Activated naive CD8-positive, alpha-beta T cell treated with anti-CD3 and anti-CD28 coated beads for 36 hours (primary cell): ENCODE results near the gene ZSCAN16. TPM values are rescaled to one million over a fixed set of nuclear protein-coding genes. Genes with fewer than 3 reads are reported as not detected.
A peak's percentile ranks its signal among the peaks of the same experiment; 100 is the strongest.
"Not testable (repeated sequence)": the region's sequence is repeated elsewhere in the genome, so short reads cannot be mapped to it uniquely, and the experiment has no call there.

Experiments used
- DNase-seq: peaks from one replicate; pipeline ENCODE4 v3.0.0; 2021
- H3K27ac Mint-ChIP-seq: one replicate; pipeline ENCODE4 v1.8.0; 2022; ENCODE audit warnings: mild to moderate bottlenecking, moderate library complexity, mixed read lengths
- H3K27me3 Mint-ChIP-seq: one replicate; pipeline ENCODE4 v1.8.0; 2022; ENCODE audit warnings: mild to moderate bottlenecking, mixed read lengths
- H3K36me3 Mint-ChIP-seq: one replicate; pipeline ENCODE4 v1.8.0; 2021; ENCODE audit warnings: mild to moderate bottlenecking, mixed read lengths
- H3K4me1 Mint-ChIP-seq: one replicate; pipeline ENCODE4 v1.8.0; 2021; ENCODE audit warnings: mixed read lengths
- H3K4me3 Mint-ChIP-seq: one replicate; pipeline ENCODE4 v1.8.0; 2022; ENCODE audit warnings: mild to moderate bottlenecking, moderate library complexity, mixed read lengths
- H3K9me3 Mint-ChIP-seq: one replicate; pipeline ENCODE4 v1.8.0; 2022; ENCODE audit warnings: mixed read lengths
- total RNA-seq, 2 experiments: library from RNA; stranded (reverse); gene quantifications; one replicate each; pipeline ENCODE4 v1.2.3, GENCODE V29; 2021

The ZSCAN16 gene
- total RNA-seq: 1 to 10 TPM; 2.9 to 3.3 TPM

- H3K36me3 Mint-ChIP-seq: peaks cover 30% of the 10 kb centered on the region
- peaks cover 47% of the 10 kb centered on the region for H3K4me1 Mint-ChIP-seq
- peak within 1 kb of the TSS; percentile 92 for H3K27ac Mint-ChIP-seq
- peak within 1 kb of the TSS; percentile 94 for H3K4me3 Mint-ChIP-seq
- DNase-seq: peak; percentile 80
- no peaks in the 10 kb centered on the region for H3K27me3 Mint-ChIP-seq
- no peaks in the 10 kb centered on the region for H3K9me3 Mint-ChIP-seq
Observed at GRCh38 chr6:28124350-28124970, at the start of gene ZSCAN16. TSS of gene ZSCAN16 (plus strand) at chr6:28124609. CDS start at chr6:28125444, 835 bp downstream.

- Mint-ChIP-seq H3K4me3 (no peak overlapping the region), H3K9me3 (peaks cover 2% of the 10 kb centered on the region), H3K27ac (no peak overlapping the region), H3K27me3 (no peaks in the 10 kb centered on the region), H3K36me3 (peaks cover 4% of the 10 kb centered on the region), H3K4me1 (peaks cover 11% of the 10 kb centered on the region)
- DNase-seq: no peak
Observed at GRCh38 chr6:28078050-28078449, 46.4 kb upstream of the ZSCAN16 start.

- H3K36me3 Mint-ChIP-seq: peaks cover 8% of the 10 kb centered on the region
- no peaks in the 10 kb centered on the region for H3K27me3 Mint-ChIP-seq
- no peak overlapping the region for H3K4me3 Mint-ChIP-seq
Observed at GRCh38 chr6:28078836-28079235, 45.6 kb upstream of the ZSCAN16 start.

GRCh38 chr6:28080381-28080630, 44.1 kb upstream of the ZSCAN16 start, which contains the start of gene ZNF165:
TSS of gene ZNF165 (plus strand) at chr6:28080568. CDS start at chr6:28085481, 4,913 bp downstream.
- H3K4me3 Mint-ChIP-seq: peak within 1 kb of the TSS; percentile 87

More at GRCh38 chr6:28078836-28079235, 45.6 kb upstream of the ZSCAN16 start:
- Mint-ChIP-seq H3K4me1 (peaks cover 11% of the 10 kb centered on the region), H3K27ac (peak overlapping the region; percentile 6), H3K9me3 (peaks cover 2% of the 10 kb centered on the region)
- DNase-seq: no peak

GRCh38 chr6:28080631-28081485, 43.6 kb upstream of the ZSCAN16 start:
- Mint-ChIP-seq H3K27ac (peak overlapping the region; percentile 97), H3K9me3 (peaks cover 2% of the 10 kb centered on the region), H3K27me3 (no peaks in the 10 kb centered on the region), H3K4me1 (peaks cover 11% of the 10 kb centered on the region), H3K36me3 (peaks cover 20% of the 10 kb centered on the region), H3K4me3 (peak overlapping the region; percentile 87)
- DNase-seq: peak; percentile 87

More at GRCh38 chr6:28080381-28080630, 44.1 kb upstream of the ZSCAN16 start, which contains the start of gene ZNF165:
- not testable (repeated sequence) for DNase-seq, H3K27me3 Mint-ChIP-seq, H3K9me3 Mint-ChIP-seq
- peaks cover 15% of the 10 kb centered on the region for H3K36me3 Mint-ChIP-seq
- H3K4me1 Mint-ChIP-seq: peaks cover 11% of the 10 kb centered on the region
- peak within 1 kb of the TSS; percentile 97 for H3K27ac Mint-ChIP-seq

- H3K27me3 Mint-ChIP-seq: no peaks in the 10 kb centered on the region
- H3K4me1 Mint-ChIP-seq: peaks cover 11% of the 10 kb centered on the region
- peaks cover 2% of the 10 kb centered on the region for H3K9me3 Mint-ChIP-seq
- H3K4me3 Mint-ChIP-seq: peak overlapping the region; percentile 87
- peaks cover 26% of the 10 kb centered on the region for H3K36me3 Mint-ChIP-seq
- peak; percentile 18 for DNase-seq
- H3K27ac Mint-ChIP-seq: peak overlapping the region; percentile 97
Observed at GRCh38 chr6:28081486-28081751, 43.0 kb upstream of the ZSCAN16 start.

- H3K27me3 Mint-ChIP-seq: no peaks in the 10 kb centered on the region
- H3K9me3 Mint-ChIP-seq: peaks cover 7% of the 10 kb centered on the region
- no peak overlapping the region for H3K27ac Mint-ChIP-seq
- DNase-seq: no peak
- peaks cover 11% of the 10 kb centered on the region for H3K4me1 Mint-ChIP-seq
- peaks cover 38% of the 10 kb centered on the region for H3K36me3 Mint-ChIP-seq
- H3K4me3 Mint-ChIP-seq: no peak overlapping the region
Observed at GRCh38 chr6:28082939-28083338, 41.5 kb upstream of the ZSCAN16 start.

- Mint-ChIP-seq H3K4me3 (no peak overlapping the region), H3K36me3 (peaks cover 62% of the 10 kb centered on the region), H3K27me3 (no peaks in the 10 kb centered on the region), H3K27ac (no peak overlapping the region), H3K9me3 (peaks cover 31% of the 10 kb centered on the region), H3K4me1 (no peaks in the 10 kb centered on the region)
- DNase-seq: no peak
Observed at GRCh38 chr6:28089054-28089453, 35.4 kb upstream of the ZSCAN16 start.

GRCh38 chr6:28090917-28091586, 33.4 kb upstream of the ZSCAN16 start:
- H3K27ac Mint-ChIP-seq: no peak overlapping the region
- peaks cover 31% of the 10 kb centered on the region for H3K9me3 Mint-ChIP-seq
- H3K27me3 Mint-ChIP-seq: no peaks in the 10 kb centered on the region
- H3K36me3 Mint-ChIP-seq: peaks cover 49% of the 10 kb centered on the region
- no peak for DNase-seq
- H3K4me3 Mint-ChIP-seq: no peak overlapping the region
- no peaks in the 10 kb centered on the region for H3K4me1 Mint-ChIP-seq

GRCh38 chr6:28102222-28102621, 22.2 kb upstream of the ZSCAN16 start:
- not testable (repeated sequence) for DNase-seq, H3K4me3 Mint-ChIP-seq, H3K27me3 Mint-ChIP-seq, H3K9me3 Mint-ChIP-seq, H3K36me3 Mint-ChIP-seq, H3K4me1 Mint-ChIP-seq, H3K27ac Mint-ChIP-seq

- not testable (repeated sequence) for H3K36me3 Mint-ChIP-seq, H3K27ac Mint-ChIP-seq, DNase-seq, H3K4me3 Mint-ChIP-seq, H3K9me3 Mint-ChIP-seq, H3K4me1 Mint-ChIP-seq, H3K27me3 Mint-ChIP-seq
Observed at GRCh38 chr6:28102699-28103098, 21.7 kb upstream of the ZSCAN16 start.

- Mint-ChIP-seq H3K27ac (peak overlapping the region; percentile 87), H3K4me3 (peak overlapping the region; percentile 89), H3K27me3 (peaks cover 3% of the 10 kb centered on the region), H3K9me3 (peaks cover 3% of the 10 kb centered on the region), H3K4me1 (peaks cover 8% of the 10 kb centered on the region), H3K36me3 (peaks cover 1% of the 10 kb centered on the region)
- peak; percentile 87 for DNase-seq
Observed at GRCh38 chr6:28104392-28105244, 19.8 kb upstream of the ZSCAN16 start.

- DNase-seq: no peak
- peak overlapping the region; percentile 89 for H3K4me3 Mint-ChIP-seq
- H3K4me1 Mint-ChIP-seq: peaks cover 8% of the 10 kb centered on the region
- H3K27ac Mint-ChIP-seq: peak overlapping the region; percentile 87
- H3K9me3 Mint-ChIP-seq: peaks cover 3% of the 10 kb centered on the region
- peaks cover 1% of the 10 kb centered on the region for H3K36me3 Mint-ChIP-seq
- H3K27me3 Mint-ChIP-seq: peaks cover 3% of the 10 kb centered on the region
Observed at GRCh38 chr6:28105245-28105639, 19.2 kb upstream of the ZSCAN16 start.

GRCh38 chr6:28107506-28107905, 16.9 kb upstream of the ZSCAN16 start:
- Mint-ChIP-seq H3K27ac (no peak overlapping the region), H3K9me3 (peaks cover 3% of the 10 kb centered on the region), H3K4me3 (no peak overlapping the region), H3K36me3 (peaks cover 1% of the 10 kb centered on the region), H3K27me3 (no peaks in the 10 kb centered on the region), H3K4me1 (peaks cover 8% of the 10 kb centered on the region)
- no peak for DNase-seq

GRCh38 chr6:28111964-28112363, 12.4 kb upstream of the ZSCAN16 start:
- Mint-ChIP-seq H3K4me3 (no peak overlapping the region), H3K9me3 (no peaks in the 10 kb centered on the region), H3K27me3 (no peaks in the 10 kb centered on the region), H3K4me1 (no peaks in the 10 kb centered on the region), H3K27ac (no peak overlapping the region), H3K36me3 (peaks cover 16% of the 10 kb centered on the region)
- no peak for DNase-seq
